WERI-Rb-1 (cell line): Measurements from ENCODE around the gene MEF2C.

Experiments
- DNase-seq: peaks from one replicate; pipeline ENCODE4 v3.0.0-alpha.2; 2020
- H3K27ac ChIP-seq: fragments of 250-450 bp; sonication (Bioruptor Pico); 2 replicates; pipeline ENCODE4 v1.5.1; 2020; ENCODE audit warnings: mild to moderate bottlenecking, moderate library complexity
- H3K27me3 ChIP-seq: fragments of 250-450 bp; sonication (Bioruptor Pico); 2 replicates; pipeline ENCODE4 v1.5.1; 2021; ENCODE audit warnings: mild to moderate bottlenecking, low read depth, moderate library complexity; ENCODE audit not compliant: insufficient read depth, severe bottlenecking
- H3K36me3 ChIP-seq: fragments of 250-450 bp; sonication (Bioruptor Pico); 2 replicates; pipeline ENCODE4 v1.5.1; 2020; ENCODE audit warnings: mild to moderate bottlenecking, moderate library complexity
- H3K4me3 ChIP-seq: 2 replicates; pipeline ENCODE4 v1.5.1; 2011; ENCODE audit warnings: low read depth, mild to moderate bottlenecking, control low read depth, low read length
- H3K9me3 ChIP-seq: fragments of 250-450 bp; sonication (Bioruptor Pico); 2 replicates; pipeline ENCODE4 v1.5.1; 2021; ENCODE audit warnings: mild to moderate bottlenecking, moderate library complexity; ENCODE audit not compliant: severe bottlenecking
- CTCF ChIP-seq: IDR thresholded peaks from 2 replicates; pipeline ENCODE4 v1.5.1; 2011; ENCODE audit warnings: low read depth, mild to moderate bottlenecking, control low read depth, inconsistent platforms, low read length

MEF2C gene

GRCh38 chr5:88834499-88834898, 48.5 kb downstream of the MEF2C start:
- Histone ChIP-seq H3K9me3 (no peaks in the 10 kb centered on the region), H3K4me3 (no peak overlapping the region), H3K36me3 (no peaks in the 10 kb centered on the region), H3K27me3 (no peaks in the 10 kb centered on the region), H3K27ac (no peak overlapping the region)
- DNase-seq = no peak
- no peak for TF ChIP-seq CTCF

GRCh38 chr5:88834131-88834462, 48.9 kb downstream of the MEF2C start:
- H3K9me3 ChIP-seq = no peaks in the 10 kb centered on the region
- no peak overlapping the region for H3K4me3 ChIP-seq
- H3K36me3 ChIP-seq = no peaks in the 10 kb centered on the region
- no peak for DNase-seq
- H3K27me3 ChIP-seq = no peaks in the 10 kb centered on the region
- no peak overlapping the region for H3K27ac ChIP-seq
- TF ChIP-seq CTCF = no peak

- no peak for DNase-seq
- H3K27ac ChIP-seq = no peak overlapping the region
- no peaks in the 10 kb centered on the region for H3K9me3 ChIP-seq
- no peak for TF ChIP-seq CTCF
- no peak overlapping the region for H3K4me3 ChIP-seq
- no peaks in the 10 kb centered on the region for H3K27me3 ChIP-seq
- H3K36me3 ChIP-seq = no peaks in the 10 kb centered on the region
Measured at GRCh38 chr5:88833371-88834130, 49.4 kb downstream of the MEF2C start.

GRCh38 chr5:88831816-88832215, 51.2 kb downstream of the MEF2C start:
- no peak for DNase-seq
- Histone ChIP-seq H3K27me3 (no peaks in the 10 kb centered on the region), H3K9me3 (no peaks in the 10 kb centered on the region), H3K36me3 (no peaks in the 10 kb centered on the region), H3K4me3 (no peak overlapping the region), H3K27ac (no peak overlapping the region)
- TF ChIP-seq CTCF = no peak

GRCh38 chr5:88830567-88830966, 52.4 kb downstream of the MEF2C start:
- H3K36me3 ChIP-seq = no peaks in the 10 kb centered on the region
- H3K9me3 ChIP-seq = no peaks in the 10 kb centered on the region
- no peak overlapping the region for H3K27ac ChIP-seq
- DNase-seq = no peak
- TF ChIP-seq CTCF = no peak
- no peaks in the 10 kb centered on the region for H3K27me3 ChIP-seq
- no peak overlapping the region for H3K4me3 ChIP-seq

- no peaks in the 10 kb centered on the region for H3K36me3 ChIP-seq
- DNase-seq = no peak
- H3K27me3 ChIP-seq = no peaks in the 10 kb centered on the region
- H3K9me3 ChIP-seq = no peaks in the 10 kb centered on the region
- no peak for TF ChIP-seq CTCF
- no peak overlapping the region for H3K27ac ChIP-seq
- no peak overlapping the region for H3K4me3 ChIP-seq
Measured at GRCh38 chr5:88829775-88830174, 53.2 kb downstream of the MEF2C start.
